Measurements from ENCODE around the gene SMARCA5. TPM values are rescaled to one million over a fixed set of nuclear protein-coding genes. Genes with fewer than 3 reads are reported as not detected.

SMARCA5 gene
- total and polyA plus RNA-seq, 10 of the 15 experiments (the other 5 are each of a cell fraction or from before 2014, with no cell fraction given): 21.7 to 69.6 (median 37.4) TPM

DNA sequence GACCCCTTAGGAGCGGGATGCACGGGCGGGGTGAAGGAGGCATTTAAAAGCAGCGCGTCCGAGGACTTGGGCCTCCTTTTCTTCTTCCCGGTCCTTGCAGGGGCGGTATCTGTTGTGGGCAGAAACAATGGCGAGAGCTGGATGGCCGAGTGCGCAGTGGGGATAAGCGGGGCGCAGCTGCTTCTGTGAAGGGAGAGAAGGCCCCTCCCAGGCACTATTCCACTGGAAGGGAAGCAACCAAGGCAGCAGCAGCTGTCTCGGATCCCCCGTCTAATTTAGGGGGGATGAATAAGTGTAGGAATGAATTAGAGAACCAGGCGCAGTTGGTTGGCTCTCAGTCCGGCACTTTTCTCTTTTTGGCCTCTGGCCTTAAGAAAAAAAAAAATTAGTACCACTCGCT lies 995 bp downstream of the SMARCA5 start:
- peak overlapping the region; percentile 78 for H3K9ac ChIP-seq (ENCODE audit: control insufficient read depth, insufficient read depth, low read length)
- peak overlapping the region; percentile 19 for H3K4me2 ChIP-seq (ENCODE audit: control insufficient read depth, insufficient read depth)
- ChIA-PET POLR2A (interaction anchor here (0.6 to 1.5 kb wide), 5 partner anchors 10 to 173 kb away, joined by 3 to 5 read pairs (median 5); no protein-coding TSS in a partner anchor), CTCF (interaction anchor here (1.0 to 1.7 kb wide), 4 partner anchors 8 to 136 kb away, joined by 3 to 4 read pairs (median 4); no protein-coding TSS in a partner anchor), SMC1A (ENCODE audit: uncharacterized antibody, unreplicated experiment) (interaction anchor here (0.8 to 1.5 kb wide), 6 partner anchors 96 to 323 kb away, joined by 3 read pairs; no protein-coding TSS in a partner anchor), RAD21 (ENCODE audit: unreplicated experiment) (interaction anchor here (0.9 to 2.2 kb wide), 2 partner anchors 95 to 139 kb away, joined by 3 to 9 read pairs; no protein-coding TSS in a partner anchor)
- DNase-seq (ENCODE audit: low read depth, low spot score) (no peak), ATAC-seq (peak; percentile 36), FAIRE-seq (no peak)
- peak overlapping the region; percentile 88 for H3K27ac ChIP-seq (ENCODE audit: control insufficient read depth, insufficient read depth)
- under 1% methylated on average over 18 of the region's 18 CpGs for WGBS (ENCODE audit: insufficient coverage, insufficient replicate concordance, low lambda C conversion rate, missing lambda C conversion rate)
- no peaks in the 10 kb centered on the region for H4K20me1 ChIP-seq (ENCODE audit: control insufficient read depth, insufficient read depth)
- peaks cover 0 to 6% of the 10 kb centered on the region in 2 experiments; a peak in 2 of 4 replicates for H3K36me3 ChIP-seq (ENCODE audit: control insufficient read depth in 2 of 2, insufficient read depth in 2 of 2, low read length in 1 of 2)
- H3K9me3 ChIP-seq (replicated peaks; ENCODE audit: control insufficient read depth, insufficient read depth, low read length): no peaks in the 10 kb centered on the region
- BruUV-seq (replicated peaks): TSS peak; percentile 53
- H3K27me3 ChIP-seq (replicated peaks in 1 of 2; ENCODE audit: control insufficient read depth in 2 of 2, insufficient read depth in 2 of 2, low read length in 1 of 2): no peaks in the 10 kb centered on the region; a peak in 1 of 4 replicates
- no peaks in the 10 kb centered on the region for H3K4me1 ChIP-seq (ENCODE audit: control insufficient read depth, insufficient read depth, low read length)
- H3K79me2 ChIP-seq (ENCODE audit: control insufficient read depth, insufficient read depth, low read length): peaks cover 57% of the 10 kb centered on the region
- peak overlapping the region; percentile 77; the same call in 1 of the 2 replicates for H2AFZ ChIP-seq (ENCODE audit: control insufficient read depth, low read depth, low read length)
- in situ Hi-C loops (cut with MboI): no loop called here
- intact Hi-C loops (cut with micrococcal nuclease; ENCODE audit: unreplicated experiment): no loop called here
- H3K4me3 ChIP-seq: peak overlapping the region; percentile 94
- TF ChIP-seq NFYA (IDR thresholded peaks at IDR 0.05; ENCODE audit: borderline replicate concordance, low read depth, low read length) (no peak), FOXM1 (IDR thresholded peaks at IDR 0.05; ENCODE audit: low read depth, low read length) (0 out of 2 replicates have a peak, but pooled peaks have one; percentile 38), EED (IDR thresholded peaks at IDR 0.05; ENCODE audit: low read depth) (0 out of 2 replicates have a peak, but pooled peaks have one; percentile 27), EGR1 (IDR thresholded peaks at IDR 0.05; ENCODE audit: borderline replicate concordance in 1 of 2, low read depth in 2 of 2, low read length in 2 of 2) (0 out of 3 replicates have a peak, but pooled peaks of 1 of the 2 experiments have one; percentile 10)

DNA sequence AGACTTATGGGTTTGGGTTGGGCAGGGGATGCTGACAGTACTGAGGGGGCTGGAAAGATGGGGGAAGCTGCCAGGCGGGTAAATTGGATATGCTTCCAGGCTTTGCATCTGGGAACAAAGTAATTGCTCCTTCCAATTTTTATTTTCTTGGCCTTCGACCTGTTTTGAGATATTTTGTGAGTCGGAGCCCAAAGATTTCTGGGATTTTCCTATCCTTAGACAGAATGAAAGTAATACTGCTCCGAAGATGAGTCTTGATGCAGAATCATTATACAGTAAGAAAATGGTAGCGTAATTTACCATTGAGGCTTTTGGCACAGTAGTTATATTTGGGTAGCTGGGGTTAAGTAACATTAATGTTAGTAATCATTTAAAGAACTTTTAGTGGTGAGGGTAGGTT lies 1.4 kb downstream of the SMARCA5 start:
- POLR2A ChIA-PET: interaction anchor here (0.9 to 1.5 kb wide), 2 partner anchors 97 to 139 kb away, joined by 4 to 5 read pairs; no protein-coding TSS in a partner anchor
- ATAC-seq (no peak), DNase-seq (ENCODE audit: low read depth, low spot score) (no peak), FAIRE-seq (no peak)
- Histone ChIP-seq H3K27ac (ENCODE audit: control insufficient read depth, insufficient read depth) (peak overlapping the region; percentile 88), H3K9ac (ENCODE audit: control insufficient read depth, insufficient read depth, low read length) (peak overlapping the region; percentile 78), H2AFZ (ENCODE audit: control insufficient read depth, low read depth, low read length) (no peak overlapping the region), H3K4me2 (ENCODE audit: control insufficient read depth, insufficient read depth) (peak overlapping the region; percentile 19), H3K27me3 (replicated peaks in 1 of 2; ENCODE audit: control insufficient read depth in 2 of 2, insufficient read depth in 2 of 2, low read length in 1 of 2) (no peaks in the 10 kb centered on the region; a peak in 1 of 4 replicates), H3K79me2 (ENCODE audit: control insufficient read depth, insufficient read depth, low read length) (peaks cover 59% of the 10 kb centered on the region), H4K20me1 (ENCODE audit: control insufficient read depth, insufficient read depth) (no peaks in the 10 kb centered on the region), H3K9me3 (replicated peaks; ENCODE audit: control insufficient read depth, insufficient read depth, low read length) (no peaks in the 10 kb centered on the region), H3K36me3 (ENCODE audit: control insufficient read depth in 2 of 2, insufficient read depth in 2 of 2, low read length in 1 of 2) (peaks cover 0 to 6% of the 10 kb centered on the region in 2 experiments; a peak in 2 of 4 replicates), H3K4me1 (ENCODE audit: control insufficient read depth, insufficient read depth, low read length) (no peaks in the 10 kb centered on the region), H3K4me3 (peak overlapping the region; percentile 94)
- RAD21 ChIA-PET (ENCODE audit: unreplicated experiment): no interaction called here
- CTCF ChIA-PET: interaction anchor here (1.0 to 1.5 kb wide), 3 partner anchors 8 to 137 kb away, joined by 3 to 4 read pairs (median 4); no protein-coding TSS in a partner anchor
- BruUV-seq (replicated peaks): no TSS peak
- SMC1A ChIA-PET (ENCODE audit: uncharacterized antibody, unreplicated experiment): interaction anchor here (0.9 to 1.5 kb wide), 4 partner anchors 97 to 311 kb away, joined by 3 read pairs; no protein-coding TSS in a partner anchor
- 1% methylated on average over 5 of the region's 5 CpGs for WGBS (ENCODE audit: insufficient coverage, insufficient replicate concordance, low lambda C conversion rate, missing lambda C conversion rate)
- intact Hi-C loops (cut with micrococcal nuclease; ENCODE audit: unreplicated experiment) (no loop called here), in situ Hi-C loops (cut with MboI) (no loop called here)
- TF ChIP-seq MEF2A (IDR thresholded peaks at IDR 0.05; ENCODE audit: insufficient read depth, low read depth, low read length): no peak
- no peak for TF ChIP-seq SREBF1 (IDR thresholded peaks at IDR 0.05; ENCODE audit: low read length)
- no peak for TF ChIP-seq LARP7 (IDR thresholded peaks at IDR 0.05)
- no peak for TF ChIP-seq CREM (IDR thresholded peaks at IDR 0.05; ENCODE audit: low read depth)
- no peak for TF ChIP-seq ZNF622 (IDR thresholded peaks at IDR 0.05)
- no peak for TF ChIP-seq NRF1 (conservative IDR thresholded peaks at IDR 0.05; ENCODE audit: low read depth, low read length)
- no peak for TF ChIP-seq NBN (IDR thresholded peaks at IDR 0.05)
- TF ChIP-seq, protein P1, sequence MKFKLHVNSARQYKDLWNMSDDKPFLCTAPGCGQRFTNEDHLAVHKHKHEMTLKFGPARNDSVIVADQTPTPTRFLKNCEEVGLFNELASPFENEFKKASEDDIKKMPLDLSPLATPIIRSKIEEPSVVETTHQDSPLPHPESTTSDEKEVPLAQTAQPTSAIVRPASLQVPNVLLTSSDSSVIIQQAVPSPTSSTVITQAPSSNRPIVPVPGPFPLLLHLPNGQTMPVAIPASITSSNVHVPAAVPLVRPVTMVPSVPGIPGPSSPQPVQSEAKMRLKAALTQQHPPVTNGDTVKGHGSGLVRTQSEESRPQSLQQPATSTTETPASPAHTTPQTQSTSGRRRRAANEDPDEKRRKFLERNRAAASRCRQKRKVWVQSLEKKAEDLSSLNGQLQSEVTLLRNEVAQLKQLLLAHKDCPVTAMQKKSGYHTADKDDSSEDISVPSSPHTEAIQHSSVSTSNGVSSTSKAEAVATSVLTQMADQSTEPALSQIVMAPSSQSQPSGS (IDR thresholded peaks at IDR 0.05; ENCODE audit: low read length): no peak
- TF ChIP-seq, protein P2, sequence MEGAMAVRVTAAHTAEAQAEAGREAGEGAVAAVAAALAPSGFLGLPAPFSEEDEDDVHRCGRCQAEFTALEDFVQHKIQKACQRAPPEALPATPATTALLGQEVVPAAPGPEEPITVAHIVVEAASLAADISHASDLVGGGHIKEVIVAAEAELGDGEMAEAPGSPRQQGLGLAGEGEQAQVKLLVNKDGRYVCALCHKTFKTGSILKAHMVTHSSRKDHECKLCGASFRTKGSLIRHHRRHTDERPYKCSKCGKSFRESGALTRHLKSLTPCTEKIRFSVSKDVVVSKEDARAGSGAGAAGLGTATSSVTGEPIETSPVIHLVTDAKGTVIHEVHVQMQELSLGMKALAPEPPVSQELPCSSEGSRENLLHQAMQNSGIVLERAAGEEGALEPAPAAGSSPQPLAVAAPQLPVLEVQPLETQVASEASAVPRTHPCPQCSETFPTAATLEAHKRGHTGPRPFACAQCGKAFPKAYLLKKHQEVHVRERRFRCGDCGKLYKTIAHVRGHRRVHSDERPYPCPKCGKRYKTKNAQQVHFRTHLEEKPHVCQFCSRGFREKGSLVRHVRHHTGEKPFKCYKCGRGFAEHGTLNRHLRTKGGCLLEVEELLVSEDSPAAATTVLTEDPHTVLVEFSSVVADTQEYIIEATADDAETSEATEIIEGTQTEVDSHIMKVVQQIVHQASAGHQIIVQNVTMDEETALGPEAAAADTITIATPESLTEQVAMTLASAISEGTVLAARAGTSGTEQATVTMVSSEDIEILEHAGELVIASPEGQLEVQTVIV (IDR thresholded peaks at IDR 0.05; ENCODE audit: borderline replicate concordance, partially characterized antibody): no peak
- TF ChIP-seq TCF3 (IDR thresholded peaks at IDR 0.05; ENCODE audit: borderline replicate concordance, insufficient read depth, low read depth, low read length): no peak
